ENCODE results near the gene KLHL42.

KLHL42 gene

DNA sequence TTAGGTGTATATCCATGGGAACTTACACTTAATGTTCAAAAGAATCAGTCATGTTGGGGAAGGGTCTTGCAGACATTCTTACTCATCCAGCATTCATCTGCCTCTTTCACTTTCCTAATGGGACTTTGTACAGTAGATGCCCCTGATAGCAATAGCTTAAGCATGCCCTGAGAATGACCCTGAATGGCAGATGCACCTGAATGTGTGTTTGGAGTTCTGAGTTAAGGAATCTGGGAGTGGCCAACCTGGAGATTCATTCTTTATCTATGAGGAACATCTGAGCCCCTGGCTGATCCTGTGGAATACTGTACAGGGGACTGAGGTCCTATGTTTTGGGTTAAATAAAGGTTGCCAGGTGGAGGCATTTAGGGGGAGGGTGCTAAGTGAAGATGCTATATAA lies 71.3 kb downstream of the KLHL42 start:
- H3K9me3 ChIP-seq (ENCODE audit: low read depth, low read length), result no peaks in the 10 kb centered on the region
- H3K36me3 ChIP-seq (ENCODE audit: insufficient read depth, low read length), result no peaks in the 10 kb centered on the region
- H3K4me3 ChIP-seq, result no peak overlapping the region
- DNase-seq (ENCODE audit: low read depth, low spot score), result no peak
- H3K9ac ChIP-seq (ENCODE audit: insufficient read length), result no peak overlapping the region
- no peak overlapping the region for H3K27ac ChIP-seq
- no peak for TF ChIP-seq EZH2 (IDR thresholded peaks at IDR 0.05)

DNA sequence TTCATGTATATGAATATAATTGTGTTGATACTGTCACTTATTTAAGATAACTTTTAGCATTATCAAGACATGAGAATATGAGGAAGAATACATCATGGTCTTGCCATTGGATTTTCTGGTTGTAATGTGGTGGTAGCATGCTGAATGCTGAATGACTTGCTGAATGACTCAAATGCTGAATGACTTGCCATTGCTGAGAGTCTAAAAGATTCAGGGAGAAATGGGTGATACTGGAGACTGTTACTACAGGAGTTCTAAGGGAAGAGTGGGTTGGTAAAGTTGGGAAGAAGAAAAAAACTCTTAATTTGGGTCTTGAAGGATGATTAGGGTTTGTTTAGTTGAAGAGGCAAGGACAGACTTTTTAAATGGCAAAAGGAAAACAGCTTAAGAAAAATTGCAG lies 72.1 kb downstream of the KLHL42 start:
- Histone ChIP-seq H3K36me3 (ENCODE audit: insufficient read depth, low read length) (no peaks in the 10 kb centered on the region), H3K4me3 (no peak overlapping the region), H3K9ac (ENCODE audit: insufficient read length) (no peak overlapping the region), H3K27ac (no peak overlapping the region), H3K9me3 (ENCODE audit: low read depth, low read length) (no peaks in the 10 kb centered on the region)
- TF ChIP-seq FOXP2 (optimal IDR thresholded peaks at IDR 0.05; ENCODE audit: control extremely low read depth, extremely low read length, insufficient read depth) (no peak), EZH2 (IDR thresholded peaks at IDR 0.05) (no peak), POLR2AphosphoS5 (IDR thresholded peaks at IDR 0.05; ENCODE audit: borderline replicate concordance, low read depth, low read length) (no peak)
- no peak for DNase-seq (ENCODE audit: low read depth, low spot score)

All from SK-N-MC (cell line).